SIG-M5 treated with dmso at 0.1 percent for 504 hours (cell line): ENCODE measurements around the gene SHISA6.
A peak's percentile ranks its signal among the peaks of the same experiment; 100 is the strongest.

Source experiments
- DNase-seq: peaks from one replicate; lab custom pipeline; 2025; ENCODE audit not compliant: unreplicated experiment; lab: John Stamatoyannopoulos, UW

Gene SHISA6

DNA sequence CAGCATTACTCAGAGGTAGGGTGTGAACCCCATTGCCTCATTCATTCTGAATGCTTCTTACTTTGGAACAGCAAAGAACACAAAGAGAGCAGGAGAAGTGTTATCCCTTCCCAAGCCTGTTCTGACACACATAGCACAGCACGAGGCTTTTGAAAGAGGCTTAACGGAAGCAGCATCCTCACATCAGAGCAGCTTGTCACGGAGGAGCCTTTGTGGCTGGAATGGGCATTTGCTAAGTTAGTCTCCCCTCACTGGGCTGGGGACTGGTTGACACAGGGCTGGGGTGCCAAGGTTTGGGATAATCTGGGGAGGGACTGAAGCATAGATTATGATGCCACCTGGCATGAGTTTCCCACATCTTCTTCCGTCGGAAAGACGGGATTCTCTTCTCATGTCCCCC, 189.7 kb downstream of the SHISA6 start:
- no peak for DNase-seq

DNA sequence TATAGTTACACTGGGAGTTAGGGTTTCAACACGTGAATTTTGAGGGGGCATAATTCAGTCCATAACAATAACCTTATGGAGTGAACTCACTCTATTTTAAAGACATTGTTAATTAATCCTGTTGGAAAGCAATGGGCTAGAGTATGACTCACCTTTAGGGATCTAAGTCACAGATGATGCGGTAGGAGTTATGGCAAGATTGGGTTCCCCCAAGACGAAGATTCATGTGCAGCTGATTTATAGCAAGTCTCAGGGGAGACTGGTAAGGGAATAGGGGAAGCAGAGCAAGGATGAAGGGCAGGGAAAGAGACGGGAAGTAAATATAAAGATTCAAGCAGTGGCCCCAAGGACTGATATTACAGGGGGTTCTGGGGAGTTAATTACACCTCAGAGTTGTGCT, 197.7 kb downstream of the SHISA6 start:
- no peak for DNase-seq

DNA sequence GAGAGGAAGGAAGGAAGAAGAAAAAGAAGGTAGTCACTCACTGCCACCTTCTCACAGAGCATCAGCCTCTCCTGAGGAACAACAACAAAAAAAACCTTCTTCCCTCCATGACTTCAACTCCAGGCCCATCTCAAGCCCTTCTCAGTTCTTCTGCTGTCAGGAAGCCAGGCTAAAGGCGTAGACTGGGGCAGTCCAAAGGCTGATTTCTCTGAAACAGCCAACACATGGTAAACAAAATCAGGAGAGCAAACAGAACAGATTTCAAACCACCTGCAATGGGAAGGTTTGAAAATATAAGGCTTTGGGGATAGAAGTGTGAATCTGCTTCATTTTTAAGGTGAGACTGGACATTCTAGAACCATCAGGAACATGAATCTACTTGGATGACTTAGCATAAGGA, 200.0 kb downstream of the SHISA6 start:
- no peak for DNase-seq

DNA sequence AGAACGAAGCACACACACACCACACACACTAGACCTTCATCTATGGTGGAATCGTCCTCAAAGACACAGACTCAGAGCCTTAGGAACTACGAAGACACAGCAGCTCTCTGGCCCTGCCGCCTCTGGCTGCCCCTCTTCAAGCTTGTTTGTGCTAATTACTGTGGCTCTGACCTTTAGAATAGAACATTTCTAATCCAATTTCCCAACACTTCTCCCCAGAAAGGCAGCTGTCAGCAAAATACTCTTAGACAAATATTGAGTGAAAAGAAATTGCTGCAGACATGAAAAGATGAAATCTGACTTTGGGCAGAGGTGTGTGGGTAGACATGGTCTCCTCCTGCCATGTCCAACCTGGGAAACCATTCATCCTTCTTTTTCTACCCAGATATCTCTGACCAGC, 205.3 kb downstream of the SHISA6 start:
- no peak for DNase-seq

DNA sequence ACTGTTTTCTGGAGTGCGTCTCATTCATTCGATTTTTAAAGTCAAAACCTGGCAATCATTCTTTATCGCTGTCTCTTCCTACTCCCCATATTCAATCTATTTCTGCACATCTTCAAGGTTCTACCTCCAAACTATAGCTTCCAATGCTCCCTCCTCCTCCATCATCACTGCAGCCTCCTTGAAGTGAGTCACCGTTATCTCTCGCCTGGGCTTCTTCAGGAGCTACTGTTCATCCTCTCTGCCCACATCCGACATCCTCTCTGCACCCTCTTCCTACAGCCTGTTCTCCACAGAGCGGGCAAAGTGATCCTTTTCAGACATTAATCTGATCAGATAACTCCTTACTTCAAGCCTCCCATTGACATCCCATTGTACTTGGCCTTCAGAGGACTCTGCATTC, 213.1 kb downstream of the SHISA6 start:
- DNase-seq = no peak

DNA sequence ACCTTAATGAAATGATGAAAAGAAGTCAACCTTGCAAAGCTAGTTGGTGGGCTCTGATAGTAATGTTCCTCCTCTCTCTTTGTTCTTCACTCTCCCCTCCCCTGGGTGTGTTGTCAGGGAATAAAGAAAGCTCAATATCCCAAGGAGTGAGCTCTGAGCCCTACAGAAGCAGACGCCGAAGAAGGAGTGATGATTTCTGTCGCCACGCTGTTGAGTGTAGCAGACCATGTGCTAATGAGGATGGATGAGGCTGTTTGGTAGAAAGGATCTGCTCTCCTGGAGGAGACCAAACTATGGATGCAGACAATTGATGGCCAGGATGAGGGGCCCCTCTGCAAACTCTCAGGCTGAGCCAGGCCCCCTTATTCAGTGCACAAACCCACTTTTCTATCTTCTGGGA, 217.3 kb downstream of the SHISA6 start:
- no peak for DNase-seq

DNA sequence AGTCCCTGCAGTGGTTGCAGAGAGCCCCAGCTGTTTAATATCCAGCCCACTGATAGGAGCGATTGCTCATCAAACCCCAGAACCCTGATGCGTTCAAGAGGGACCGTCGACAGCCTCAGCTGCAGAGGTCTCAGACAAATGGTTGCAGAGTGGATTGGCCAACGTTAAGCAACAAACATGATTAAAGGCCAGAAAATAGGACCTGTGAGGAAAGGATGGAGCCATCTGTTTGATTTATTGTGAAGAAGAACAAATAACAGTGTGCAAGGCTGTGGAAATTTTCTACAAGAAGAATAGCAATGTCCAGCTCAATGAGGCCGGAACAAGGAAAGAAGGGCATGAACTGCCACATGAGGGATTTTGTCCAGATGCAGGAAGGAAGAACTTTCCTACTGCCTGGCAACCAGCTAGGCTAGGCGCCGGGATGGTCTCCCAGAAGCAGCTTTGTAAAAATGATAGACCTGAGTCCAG, 218.9 kb downstream of the SHISA6 start:
- DNase-seq = no peak

DNA sequence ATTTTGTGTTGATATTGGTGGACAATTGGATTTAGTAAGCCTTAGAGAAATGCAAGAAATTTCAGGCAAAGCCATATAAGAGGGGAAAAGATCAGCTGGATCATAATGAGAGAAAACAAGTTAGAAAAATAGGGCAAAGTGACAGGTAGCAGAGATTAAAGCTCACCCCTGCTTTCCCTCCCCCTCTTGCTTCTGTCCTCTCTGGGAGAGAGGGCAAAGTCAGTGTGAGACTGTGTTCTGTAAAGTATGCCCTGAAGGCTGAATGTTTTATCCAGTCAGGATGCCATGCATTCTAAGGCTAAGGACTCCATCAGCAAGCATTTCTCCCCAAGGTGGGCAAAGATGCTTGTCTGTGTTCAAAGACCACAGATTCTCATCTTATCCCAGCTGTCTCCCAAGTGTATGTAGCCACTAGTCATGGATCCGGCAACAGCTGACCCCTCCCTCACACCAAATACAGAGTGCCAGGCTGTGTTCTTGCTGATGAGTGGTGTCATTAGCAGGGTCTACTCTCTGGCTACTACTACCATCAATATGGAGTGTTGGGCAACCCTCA, 221.1 kb downstream of the SHISA6 start:
- DNase-seq = no peak

DNA sequence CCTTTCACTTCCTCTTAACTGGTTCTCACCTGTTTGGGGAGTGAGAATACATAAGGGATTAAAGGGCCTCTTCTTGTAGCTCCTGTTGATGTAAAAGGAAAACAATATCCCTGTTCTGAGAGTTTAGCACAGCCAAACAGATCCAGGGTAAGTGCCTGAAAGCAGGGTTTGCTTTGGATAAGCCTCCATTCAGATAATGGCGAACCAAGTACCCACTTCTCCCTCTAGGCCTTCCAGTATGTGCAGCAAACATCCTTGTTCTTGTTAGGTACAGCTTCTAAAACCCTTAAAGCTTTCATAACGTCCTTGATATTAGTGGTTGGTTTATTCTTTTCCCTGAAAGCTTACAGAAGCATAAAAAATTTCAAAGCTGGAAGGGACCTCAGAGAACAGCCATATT, 226.6 kb downstream of the SHISA6 start:
- no peak for DNase-seq

DNA sequence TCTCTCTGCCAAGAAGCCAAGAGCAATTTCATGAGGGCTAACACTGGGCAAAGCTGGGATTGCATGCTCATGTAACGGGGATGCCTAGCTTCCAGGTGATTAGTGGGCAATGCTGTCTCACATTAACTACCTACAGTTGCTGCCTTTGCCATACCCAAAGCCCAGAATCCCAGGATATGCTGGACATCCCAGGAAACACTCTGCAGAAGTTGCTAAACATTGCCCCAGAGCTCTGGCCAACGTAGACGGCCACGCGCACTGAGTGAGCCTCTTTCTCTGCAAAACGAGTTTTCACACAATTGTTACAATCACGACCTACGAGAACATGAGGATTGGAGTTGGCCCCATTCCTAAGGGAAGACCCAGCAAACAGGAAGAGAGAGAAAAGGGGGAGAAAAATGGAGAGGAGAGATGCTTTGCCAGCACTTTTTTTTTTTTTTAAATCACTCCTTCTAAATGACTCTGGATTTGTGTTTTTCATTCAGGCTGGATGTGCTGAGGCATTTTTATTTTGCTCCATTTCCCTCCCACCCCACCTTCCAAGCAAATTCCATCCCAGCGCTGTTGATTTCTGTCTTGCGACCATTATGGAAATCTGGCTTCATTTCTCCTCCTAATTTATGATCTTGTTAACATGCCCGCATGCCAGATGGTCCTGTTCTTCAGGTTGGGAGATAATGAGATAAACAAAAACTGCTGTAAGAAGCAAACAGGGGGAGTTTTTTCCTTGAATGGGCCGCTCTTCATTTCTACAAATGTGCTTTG, 244.5 kb downstream of the SHISA6 start:
- no peak for DNase-seq

DNA sequence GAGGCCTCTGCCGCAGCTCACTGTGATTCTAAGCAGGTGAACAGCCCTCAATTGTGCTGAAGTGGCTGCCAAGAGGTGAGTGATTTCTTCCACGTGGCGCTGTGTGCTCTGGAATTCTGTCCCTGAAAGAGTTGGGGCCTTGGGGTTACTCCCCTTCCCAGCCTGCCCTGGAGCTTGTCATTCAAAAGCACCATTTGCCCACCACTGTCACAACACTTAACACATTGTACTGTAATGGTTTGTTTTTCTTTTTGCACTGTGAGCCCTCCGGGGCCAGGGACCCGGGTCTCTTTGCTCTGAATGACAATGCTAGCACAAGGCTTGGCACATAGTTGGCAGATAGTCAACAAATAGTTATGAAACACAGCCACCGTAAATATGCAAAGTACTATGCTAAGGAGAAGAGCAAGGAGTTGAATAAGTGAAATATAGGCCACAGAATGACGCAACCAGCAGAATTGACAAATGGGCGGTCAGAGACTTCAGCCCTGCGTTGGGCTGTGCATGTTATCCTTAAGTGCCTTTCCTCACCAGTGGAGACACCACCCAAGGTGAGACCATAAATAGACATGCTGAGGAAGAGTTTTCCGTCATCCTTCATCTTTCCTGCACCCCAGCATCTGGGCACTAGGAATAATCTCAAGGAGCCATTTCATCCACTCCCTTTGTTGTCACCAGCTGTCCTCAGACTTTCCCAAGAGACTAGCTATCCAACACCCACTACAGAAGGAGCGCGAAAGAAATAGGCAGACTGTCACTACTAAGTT, 245.3 kb downstream of the SHISA6 start:
- DNase-seq = no peak

DNA sequence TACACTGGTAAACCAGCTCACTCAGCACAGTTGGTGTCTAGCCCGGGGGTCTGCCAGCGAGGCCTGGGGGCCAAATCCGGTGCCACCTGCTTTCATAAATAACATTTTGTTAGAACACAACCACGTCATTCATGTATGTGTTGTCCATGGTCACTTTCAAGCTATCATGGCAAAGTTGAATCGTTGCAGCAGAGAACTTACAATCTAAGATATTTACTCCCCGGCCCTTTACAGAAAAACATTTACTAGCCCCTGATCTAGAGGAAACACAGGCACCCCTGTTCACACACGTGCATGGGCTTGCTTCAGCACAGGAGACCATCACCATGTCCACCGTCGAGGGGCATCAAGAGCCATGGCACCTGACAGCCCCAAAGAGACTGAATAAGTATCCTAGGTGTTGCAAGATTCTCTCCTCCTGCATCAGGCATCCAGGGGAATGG, 245.9 kb downstream of the SHISA6 start:
- no peak for DNase-seq

DNA sequence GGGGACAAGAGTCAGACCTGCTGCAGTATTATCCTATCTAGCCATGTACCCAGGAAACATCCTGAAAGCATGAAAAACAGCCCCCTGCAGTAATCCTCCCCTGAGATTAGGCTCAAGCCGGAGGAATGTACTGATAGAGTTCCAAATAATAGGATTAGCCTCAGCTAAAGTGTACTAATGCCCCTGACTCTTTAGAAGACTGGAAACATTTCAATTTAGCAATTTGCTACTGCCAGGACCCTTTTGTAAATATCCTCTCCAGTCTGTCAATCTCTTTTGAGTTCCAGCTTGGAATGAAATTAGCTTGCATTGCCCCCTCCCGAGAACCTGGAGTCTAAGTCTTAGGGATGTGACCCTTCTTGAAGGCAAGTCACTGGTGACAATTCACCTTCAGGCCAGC, 246.5 kb downstream of the SHISA6 start:
- no peak for DNase-seq

DNA sequence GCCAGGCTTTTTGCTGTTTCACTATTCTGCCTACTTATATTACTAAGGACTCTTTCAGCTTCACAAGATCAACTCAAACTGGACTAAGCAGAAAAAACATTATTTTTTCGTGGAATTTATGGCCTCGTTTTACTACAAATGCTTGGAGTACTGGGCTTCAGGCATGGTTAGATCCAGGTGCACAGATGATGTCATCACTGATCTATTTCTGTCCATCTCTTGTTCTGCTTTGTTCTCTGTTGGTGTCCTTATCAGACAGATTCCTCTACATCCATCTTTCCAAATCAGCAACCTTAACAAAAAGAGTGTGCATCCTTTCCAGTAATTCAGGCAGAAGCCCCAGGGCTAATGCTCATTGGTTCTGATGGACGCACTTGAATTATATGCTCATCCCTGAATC, 247.4 kb downstream of the SHISA6 start:
- DNase-seq = no peak

DNA sequence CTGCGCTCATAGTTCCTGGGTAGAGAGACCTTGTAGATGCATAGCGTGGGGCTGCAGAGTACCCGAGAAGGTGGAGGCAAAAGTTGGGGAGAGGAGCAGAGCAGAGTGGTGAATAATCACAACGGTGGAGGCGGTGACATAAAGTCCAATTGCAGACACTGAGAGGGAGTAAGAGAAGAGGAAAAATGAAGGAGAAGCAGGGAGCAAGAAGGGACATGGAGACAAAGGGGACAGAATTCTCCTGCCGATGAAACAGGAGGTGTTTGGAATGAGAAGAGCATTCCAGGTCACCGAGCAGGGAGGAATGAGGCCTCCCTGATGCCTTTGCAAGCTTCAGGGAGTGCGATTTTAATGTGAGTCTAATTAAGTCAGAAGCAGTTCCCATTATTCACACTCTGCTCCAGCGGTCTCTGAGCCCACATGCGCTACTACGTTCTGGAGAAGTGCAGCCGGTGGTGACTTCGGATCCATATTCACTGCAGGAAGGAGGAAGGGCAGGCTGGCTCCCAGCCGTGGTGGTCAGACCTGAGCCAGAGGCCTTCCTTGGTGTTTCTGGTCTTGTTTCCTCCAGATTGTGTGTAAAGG, 249.2 kb downstream of the SHISA6 start:
- DNase-seq = no peak

DNA sequence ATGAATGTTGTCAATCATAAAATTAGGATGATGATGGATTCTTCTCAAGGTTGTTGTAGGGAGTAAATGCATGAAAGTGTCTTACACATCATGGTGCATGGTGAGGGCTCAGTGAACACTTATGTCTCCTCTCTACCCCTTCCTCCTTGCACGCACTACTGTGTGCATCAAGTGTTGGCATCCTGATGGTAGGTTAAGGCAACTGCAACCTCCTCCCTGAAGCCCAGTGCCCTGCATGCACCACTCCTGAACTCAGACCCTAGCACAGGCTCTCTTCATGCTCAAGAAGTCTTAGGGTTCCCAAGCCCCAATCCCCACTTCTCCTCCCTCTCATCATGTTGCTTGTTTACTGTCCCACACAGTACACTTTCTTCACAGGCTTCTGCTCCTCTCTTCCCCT, 251.5 kb downstream of the SHISA6 start:
- no peak for DNase-seq

DNA sequence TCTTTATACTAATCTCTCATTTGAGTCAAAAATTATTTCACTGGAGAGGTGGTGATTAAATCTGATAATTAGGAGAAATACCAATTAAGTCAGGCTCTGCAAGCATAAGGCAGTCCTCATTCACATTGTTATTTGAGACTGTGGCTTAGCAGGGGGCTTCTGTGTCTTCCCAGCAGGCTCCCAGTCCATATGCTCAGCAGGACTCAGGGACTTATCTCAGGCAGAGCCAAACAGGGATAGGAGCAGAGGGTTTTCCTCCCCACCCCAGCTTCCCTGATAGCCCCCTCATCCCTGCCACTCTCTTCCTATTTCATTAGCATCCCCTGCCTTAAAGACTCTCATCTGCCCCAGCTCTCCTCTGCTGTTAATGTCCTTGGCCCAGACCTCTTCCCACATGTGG, 252.9 kb downstream of the SHISA6 start:
- no peak for DNase-seq

DNA sequence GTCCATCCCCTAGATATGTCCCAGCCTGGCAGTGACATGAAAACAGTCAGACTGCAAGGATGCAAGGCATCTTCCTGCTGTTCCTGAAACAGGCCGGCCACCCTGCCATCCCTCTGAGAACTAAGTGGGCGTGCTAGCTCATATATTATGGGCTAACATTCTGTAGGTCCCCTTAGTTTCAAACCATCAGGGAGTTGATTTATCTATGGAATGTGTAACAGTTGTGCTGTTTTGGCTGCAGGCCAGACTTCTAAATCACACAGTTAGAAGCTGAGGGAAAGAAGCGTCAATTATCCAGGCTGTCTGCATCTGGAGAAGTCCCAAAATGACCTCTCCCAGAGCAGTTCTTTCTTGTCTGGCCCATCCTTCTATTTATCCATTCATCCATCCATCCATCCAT, 254.6 kb downstream of the SHISA6 start:
- DNase-seq = no peak

DNA sequence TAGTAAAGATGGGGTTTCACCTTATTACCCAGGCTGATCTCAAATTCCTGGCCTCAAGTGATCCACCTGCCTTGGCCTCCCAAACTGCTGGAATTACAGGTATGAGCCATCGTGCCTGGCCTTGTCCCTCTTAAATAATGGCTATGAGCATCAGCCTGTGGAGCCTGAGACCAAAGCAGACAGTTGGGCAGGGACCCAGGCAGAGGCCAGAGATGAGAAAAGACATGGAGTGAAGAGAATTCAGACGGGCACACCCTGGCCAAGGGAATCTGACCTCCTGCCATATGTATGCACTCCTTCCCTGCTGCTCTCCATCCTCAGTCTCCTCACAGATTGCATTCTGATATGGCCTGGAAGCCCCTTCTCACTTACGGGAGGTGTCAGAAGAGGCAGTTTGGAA, 258.9 kb downstream of the SHISA6 start:
- DNase-seq = no peak

DNA sequence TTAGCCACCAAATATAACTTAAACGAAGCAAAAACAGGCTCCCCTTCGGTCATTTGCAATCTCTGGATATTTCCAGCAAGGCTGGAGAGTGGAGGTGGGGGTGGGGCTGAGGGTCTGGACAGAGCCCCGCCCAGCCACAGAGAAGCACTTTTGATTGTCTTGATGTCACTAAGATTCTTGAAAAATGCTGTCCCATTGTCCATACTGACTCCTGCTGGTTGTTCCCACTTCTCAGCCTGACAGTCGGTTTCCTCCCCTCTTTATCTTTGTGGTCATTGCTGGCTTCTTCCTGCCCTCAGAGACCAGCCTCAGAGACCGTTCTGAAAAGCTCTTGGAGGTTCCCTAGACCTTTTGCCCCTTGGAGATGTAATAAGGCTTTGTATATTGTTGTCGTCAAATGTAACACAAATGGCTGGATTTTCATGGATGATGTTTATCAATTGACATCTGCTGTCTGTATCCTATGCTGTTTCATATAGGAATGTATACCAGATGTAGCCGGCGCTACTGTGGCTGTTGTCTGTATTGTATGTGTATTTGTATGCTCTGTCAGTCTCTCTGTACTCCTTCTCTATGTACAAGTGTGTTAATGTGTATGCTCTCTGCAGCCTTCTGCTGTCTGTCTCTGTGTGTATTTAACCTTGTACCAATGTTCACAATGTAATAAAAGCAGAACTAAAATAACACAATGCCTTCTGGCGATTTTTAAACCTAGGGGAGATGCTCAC, 262.5 kb downstream of the SHISA6 start:
- no peak for DNase-seq

DNA sequence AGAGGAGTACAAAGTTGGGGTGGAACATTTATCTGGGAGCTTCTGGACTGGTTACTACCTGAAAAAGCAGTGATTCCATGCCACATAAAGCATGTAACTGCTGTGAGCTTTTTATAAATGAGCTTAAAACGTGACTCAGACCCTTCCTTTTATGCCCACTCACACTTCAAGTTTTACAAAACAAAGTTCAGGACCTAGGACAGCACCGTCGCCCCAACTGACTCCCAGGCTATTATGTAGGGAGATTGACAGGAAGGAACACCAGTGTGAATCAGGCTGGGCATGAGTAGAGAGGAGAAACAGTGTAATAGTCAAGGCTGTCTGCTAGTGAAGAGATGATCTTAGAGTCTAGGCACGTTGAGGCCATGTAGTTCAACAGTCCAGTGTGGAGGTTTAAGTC, 265.6 kb downstream of the SHISA6 start:
- peak; percentile 6 for DNase-seq
